Rectal smooth muscle tissue (tissue), 1 donor: ENCODE results near the gene SATB1.

Experiments used
- H3K27ac ChIP-seq: one replicate; pipeline ENCODE4 v1.7.0; 2013; ENCODE audit warnings: low read depth, low read length, inconsistent platforms
- H3K27me3 ChIP-seq: one replicate; pipeline ENCODE4 v1.7.0; 2013; ENCODE audit warnings: low read length; ENCODE audit not compliant: control insufficient read depth, insufficient read depth
- H3K36me3 ChIP-seq: one replicate; pipeline ENCODE4 v1.7.0; 2013; ENCODE audit warnings: low read length; ENCODE audit not compliant: control insufficient read depth, insufficient read depth
- H3K4me1 ChIP-seq: one replicate; pipeline ENCODE4 v1.7.0; 2013; ENCODE audit warnings: low read length; ENCODE audit not compliant: control insufficient read depth, insufficient read depth
- H3K4me3 ChIP-seq: one replicate; pipeline ENCODE4 v1.7.0; 2013; ENCODE audit warnings: low read length
- H3K9ac ChIP-seq: one replicate; pipeline ENCODE4 v1.7.0; 2013; ENCODE audit warnings: low read length

Gene SATB1

DNA sequence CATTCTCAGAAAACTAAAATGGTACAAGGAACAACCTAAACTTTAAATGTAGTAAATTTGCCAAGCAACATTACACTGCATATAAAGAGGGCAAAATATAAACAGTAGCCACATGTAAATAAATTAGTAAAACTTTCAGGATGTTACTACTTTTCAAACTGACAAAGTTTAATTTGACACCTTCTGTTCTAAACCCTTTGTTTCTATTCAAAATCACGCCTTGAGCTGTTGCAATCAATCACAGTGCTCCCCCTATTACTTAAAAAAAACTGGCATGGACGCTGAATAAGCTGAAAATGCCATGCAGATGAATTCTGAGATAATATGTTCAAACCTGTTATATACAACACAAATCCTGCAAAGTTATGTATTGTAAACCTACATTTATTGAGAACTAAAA is 69.3 kb downstream of the SATB1 start:
- Histone ChIP-seq H3K27me3 (no peaks in the 10 kb centered on the region), H3K9ac (no peak overlapping the region), H3K4me1 (peaks cover 3% of the 10 kb centered on the region), H3K4me3 (no peak overlapping the region), H3K36me3 (peaks cover 2% of the 10 kb centered on the region), H3K27ac (no peak overlapping the region)

DNA sequence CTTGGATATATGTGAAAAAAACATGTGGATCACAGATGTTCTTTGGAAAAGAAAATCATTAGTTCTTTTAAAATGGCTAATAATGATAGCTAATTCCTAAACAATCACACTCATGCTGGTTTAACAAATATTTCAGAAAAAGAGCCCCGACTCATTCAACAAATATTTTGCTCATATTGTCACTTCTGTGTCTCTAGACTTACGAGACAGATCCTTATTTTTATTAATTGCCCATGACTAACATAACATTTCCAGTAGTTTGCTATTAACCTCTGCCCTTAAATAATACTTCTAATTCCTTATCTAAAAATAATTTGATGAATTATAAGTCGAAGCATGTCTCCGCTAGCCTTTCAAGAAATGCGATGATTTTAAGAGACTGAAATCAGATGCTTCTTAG is 70.4 kb downstream of the SATB1 start:
- Histone ChIP-seq H3K4me3 (no peak overlapping the region), H3K27me3 (no peaks in the 10 kb centered on the region)

GRCh38 chr3:18351823-18352744 is 73.1 kb downstream of the SATB1 start:
- H3K4me1 ChIP-seq: no peaks in the 10 kb centered on the region

More for the DNA sequence above, 70.4 kb downstream of the SATB1 start:
- H3K9ac ChIP-seq: no peak overlapping the region
- no peak overlapping the region for H3K27ac ChIP-seq
- peaks cover 3% of the 10 kb centered on the region for H3K4me1 ChIP-seq
- H3K36me3 ChIP-seq: peaks cover 2% of the 10 kb centered on the region

GRCh38 chr3:18351069-18351628 is 74.0 kb downstream of the SATB1 start:
- Histone ChIP-seq H3K4me1 (no peaks in the 10 kb centered on the region), H3K4me3 (no peak overlapping the region), H3K27ac (no peak overlapping the region), H3K27me3 (no peaks in the 10 kb centered on the region), H3K9ac (no peak overlapping the region), H3K36me3 (peaks cover 2% of the 10 kb centered on the region)

More at GRCh38 chr3:18351823-18352744, 73.1 kb downstream of the SATB1 start:
- H3K27me3 ChIP-seq: no peaks in the 10 kb centered on the region
- no peak overlapping the region for H3K4me3 ChIP-seq
- H3K36me3 ChIP-seq: peaks cover 2% of the 10 kb centered on the region
- H3K27ac ChIP-seq: no peak overlapping the region
- H3K9ac ChIP-seq: no peak overlapping the region

DNA sequence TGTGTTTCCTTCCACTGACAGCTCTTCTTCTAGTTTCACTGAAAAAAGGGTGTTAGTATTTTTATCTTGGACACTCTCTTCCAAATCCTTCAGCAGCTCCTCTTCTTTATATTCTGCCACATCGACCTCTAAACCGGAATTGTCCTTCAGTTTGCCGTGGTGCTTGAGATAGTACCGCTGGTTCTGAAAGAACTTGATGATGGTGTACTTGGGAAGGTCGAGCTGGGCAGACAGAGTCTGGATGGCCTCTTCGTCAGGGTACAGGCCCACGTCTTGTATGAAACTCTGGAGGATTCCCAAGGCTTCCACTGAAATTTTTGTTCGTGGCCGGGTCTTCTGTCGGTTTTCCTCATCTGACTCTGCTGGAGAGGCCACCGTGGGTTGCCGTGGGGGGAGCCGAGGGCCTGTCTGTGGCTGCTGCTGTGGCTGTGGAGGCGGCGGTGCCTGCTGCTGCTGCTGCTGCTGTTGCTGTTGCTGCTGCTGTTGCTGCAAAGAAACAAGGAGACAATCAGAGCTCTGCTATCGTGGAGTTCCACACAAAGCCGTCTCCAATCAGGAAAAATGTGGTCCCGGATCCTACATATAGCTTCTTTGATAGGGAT is 75.8 kb downstream of the SATB1 start:
- no peak overlapping the region for H3K4me3 ChIP-seq
- H3K36me3 ChIP-seq: peaks cover 2% of the 10 kb centered on the region

DNA sequence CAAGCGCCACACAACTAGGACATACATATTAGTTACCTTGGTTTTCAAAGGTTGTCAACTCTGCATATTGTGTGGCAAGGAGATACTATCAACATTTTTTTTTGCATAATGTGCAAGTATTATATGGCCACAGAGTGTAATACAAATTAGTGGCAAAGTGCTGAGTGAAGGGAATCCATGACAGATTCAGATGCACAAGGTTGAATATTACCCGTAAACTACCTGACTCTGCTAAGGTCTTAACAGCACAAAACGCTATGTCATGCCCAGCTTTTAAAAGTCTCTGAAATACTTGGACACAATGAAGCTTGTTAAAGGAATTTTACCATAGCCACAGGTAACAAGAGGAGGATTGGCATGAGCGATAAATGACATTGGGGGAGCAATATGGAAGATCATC is 79.0 kb downstream of the SATB1 start:
- no peak overlapping the region for H3K9ac ChIP-seq
- H3K27ac ChIP-seq: no peak overlapping the region

More for the DNA sequence above, 75.8 kb downstream of the SATB1 start:
- Histone ChIP-seq H3K9ac (no peak overlapping the region), H3K27me3 (no peaks in the 10 kb centered on the region), H3K27ac (no peak overlapping the region), H3K4me1 (no peaks in the 10 kb centered on the region)

DNA sequence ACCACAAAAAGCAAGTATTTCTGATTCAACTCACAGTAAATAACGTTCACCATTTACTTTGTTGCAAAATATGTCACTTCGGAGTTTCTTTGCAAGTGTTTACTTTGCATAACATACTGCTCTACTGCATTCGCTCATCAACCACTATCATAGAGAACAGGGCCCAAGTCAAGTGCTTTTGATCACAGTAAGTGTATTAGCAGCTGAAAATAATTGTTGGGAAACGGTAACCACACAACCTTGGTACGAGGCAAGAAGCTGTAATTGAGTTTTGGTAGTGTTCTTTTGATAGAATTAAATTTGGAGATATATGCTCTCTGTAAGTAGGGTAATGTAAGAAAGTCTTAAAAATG is 80.1 kb downstream of the SATB1 start:
- no peak overlapping the region for H3K4me3 ChIP-seq
- no peak overlapping the region for H3K27ac ChIP-seq
- no peaks in the 10 kb centered on the region for H3K4me1 ChIP-seq
- no peaks in the 10 kb centered on the region for H3K36me3 ChIP-seq
- H3K27me3 ChIP-seq: no peaks in the 10 kb centered on the region
- H3K9ac ChIP-seq: no peak overlapping the region

More for the DNA sequence above, 79.0 kb downstream of the SATB1 start:
- H3K27me3 ChIP-seq: no peaks in the 10 kb centered on the region
- H3K36me3 ChIP-seq: no peaks in the 10 kb centered on the region
- H3K4me3 ChIP-seq: no peak overlapping the region
- H3K4me1 ChIP-seq: no peaks in the 10 kb centered on the region

DNA sequence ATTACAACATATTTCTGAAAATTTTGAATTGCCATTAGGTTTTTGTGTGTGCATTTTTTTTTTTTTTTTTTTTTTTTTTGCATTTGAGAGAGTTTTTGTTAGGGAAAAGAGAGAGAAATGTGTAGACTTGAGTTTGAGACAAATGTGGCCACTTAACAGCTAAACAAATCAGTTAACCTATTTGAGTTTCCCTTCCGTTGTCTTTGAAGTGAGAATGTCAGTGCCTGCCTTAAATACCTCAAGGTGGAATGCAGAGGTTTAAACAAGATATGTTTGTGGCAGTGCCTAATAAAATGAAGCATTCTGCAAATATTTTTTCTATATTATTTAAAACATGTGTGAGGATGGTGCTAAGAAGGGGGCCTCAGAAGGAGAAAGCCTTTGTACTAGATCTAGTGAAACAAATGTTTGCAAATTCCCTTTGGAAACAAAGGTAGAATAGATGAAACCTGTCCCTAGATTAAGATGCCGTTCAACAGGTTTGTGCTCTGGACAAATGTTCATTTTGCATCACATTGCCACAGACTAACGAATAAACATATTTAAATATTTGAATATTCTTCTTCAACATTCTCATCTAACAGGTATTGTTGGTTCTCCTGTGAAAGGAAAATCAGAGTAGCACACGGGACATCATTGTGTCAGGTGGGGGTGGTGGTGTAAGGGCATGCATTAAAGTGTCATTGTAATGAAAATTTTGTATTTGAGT is 80.7 kb downstream of the SATB1 start:
- no peaks in the 10 kb centered on the region for H3K4me1 ChIP-seq
- no peak overlapping the region for H3K27ac ChIP-seq
- H3K27me3 ChIP-seq: no peaks in the 10 kb centered on the region
- no peaks in the 10 kb centered on the region for H3K36me3 ChIP-seq
- H3K9ac ChIP-seq: no peak overlapping the region
- no peak overlapping the region for H3K4me3 ChIP-seq

DNA sequence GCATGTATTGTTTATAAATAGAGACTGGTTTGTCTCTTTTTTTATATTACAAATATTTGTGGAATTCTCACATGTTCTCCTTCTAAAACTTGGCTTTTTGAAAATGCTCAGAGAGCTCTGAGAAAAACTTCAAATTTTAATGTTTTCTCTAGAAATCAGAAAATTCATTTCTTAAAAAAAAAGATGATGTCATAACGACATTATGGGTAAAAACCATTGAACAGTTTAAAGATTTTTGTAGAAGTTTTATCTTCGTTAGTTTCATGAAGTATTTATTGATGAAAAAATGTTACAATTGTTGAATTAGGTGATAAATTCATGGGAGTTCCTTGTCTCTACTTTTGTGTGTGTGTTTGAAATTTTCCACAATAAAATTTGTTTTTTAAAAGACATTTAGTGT is 81.3 kb downstream of the SATB1 start:
- Histone ChIP-seq H3K36me3 (no peaks in the 10 kb centered on the region), H3K27me3 (no peaks in the 10 kb centered on the region), H3K4me1 (no peaks in the 10 kb centered on the region), H3K27ac (no peak overlapping the region), H3K9ac (no peak overlapping the region), H3K4me3 (no peak overlapping the region)

GRCh38 chr3:18338827-18339514 is 86.2 kb downstream of the SATB1 start:
- Histone ChIP-seq H3K4me1 (no peaks in the 10 kb centered on the region), H3K4me3 (no peak overlapping the region), H3K9ac (no peak overlapping the region), H3K36me3 (no peaks in the 10 kb centered on the region), H3K27me3 (no peaks in the 10 kb centered on the region), H3K27ac (no peak overlapping the region)

- Histone ChIP-seq H3K4me1 (no peaks in the 10 kb centered on the region), H3K27ac (no peak overlapping the region), H3K4me3 (no peak overlapping the region), H3K36me3 (no peaks in the 10 kb centered on the region), H3K27me3 (no peaks in the 10 kb centered on the region), H3K9ac (no peak overlapping the region)
These were observed 87.9 kb downstream of the SATB1 start for GRCh38 chr3:18337231-18337630.
